SK-N-SH (cell line): ENCODE data around the gene OXCT1. TPM values are rescaled to one million over a fixed set of nuclear protein-coding genes. Genes with fewer than 3 reads are reported as not detected.

Source experiments
- CTCF ChIA-PET: fragments of 300-600, 350-600 bp; formaldehyde crosslinking; extraction: SDS; loops from one replicate; lab custom pipeline; 2021; lab: Yijun Ruan, JAX
- POLR2A ChIA-PET: fragments of 350-600 bp; sonication (Branson Sonifier 250); formaldehyde crosslinking; extraction: SDS; loops from one replicate; lab custom pipeline; 2020; ENCODE audit warnings: antibody characterized with exemption, inconsistent platforms; lab: Yijun Ruan, JAX
- DNase-seq: peaks from one replicate; pipeline ENCODE4 v3.0.0; 2012
- H2AFZ ChIP-seq: fragments of 200-600 bp; sonication (generic); 2 replicates; pipeline ENCODE4 v1.8.1; 2016; ENCODE audit warnings: antibody characterized with exemption, mild to moderate bottlenecking, low read depth
- H3F3A ChIP-seq: fragments of 200-600 bp; sonication (generic); replicated peaks from 2 replicates; pipeline ENCODE3; 2016; ENCODE audit warnings: antibody characterized with exemption, mild to moderate bottlenecking; ENCODE audit not compliant: insufficient read depth
- H3K27ac ChIP-seq, 2 experiments: fragments of 200-500 bp in 1 of 2; fragments of 200-600 bp in 1 of 2; sonication (Bioruptor generic) in 1 of 2; sonication (generic), shearing (Covaris generic) in 1 of 2; 2 replicates each; pipeline versions ENCODE4 v1.5.1 to v1.6.1; 2014 to 2016; ENCODE audit warnings: low read depth in 2 of 2, inconsistent platforms in 1 of 2, low read length in 1 of 2, mild to moderate bottlenecking in 1 of 2, mixed read lengths in 1 of 2
- H3K27me3 ChIP-seq: fragments of 200-600 bp; sonication (generic), shearing (Covaris generic); 2 replicates; pipeline ENCODE4 v1.6.1; 2016; ENCODE audit warnings: mixed run types; ENCODE audit not compliant: insufficient read depth
- H3K36me3 ChIP-seq, 2 experiments: fragments of 200-500 bp in 1 of 2; fragments of 200-600 bp in 1 of 2; sonication (Bioruptor generic) in 1 of 2; sonication (generic) in 1 of 2; replicated peaks in 1 of 2; 2 replicates each; pipeline versions ENCODE3 to v1.5.1; 2014 to 2016; ENCODE audit warnings: low read length in 1 of 2, mild to moderate bottlenecking in 1 of 2; ENCODE audit not compliant: insufficient read depth in 2 of 2, control insufficient read depth in 1 of 2
- H3K4me1 ChIP-seq, 2 experiments: fragments of 200-500 bp in 1 of 2; fragments of 200-600 bp in 1 of 2; sonication (Bioruptor generic) in 1 of 2; sonication (generic), shearing (Covaris generic) in 1 of 2; 2 replicates each; pipeline versions ENCODE4 v1.5.1 to v1.6.1; 2014 to 2016; ENCODE audit warnings: low read depth in 1 of 2, low read length in 1 of 2, mixed run types in 1 of 2; ENCODE audit not compliant: insufficient read depth in 2 of 2, control insufficient read depth in 1 of 2
- H3K4me2 ChIP-seq: fragments of 200-600 bp; sonication (generic), shearing (Covaris generic); 2 replicates; pipeline ENCODE4 v1.6.1; 2017; ENCODE audit warnings: mixed run types
- H3K4me3 ChIP-seq, 2 experiments: fragments of 200-500 bp in 1 of 2; fragments of 200-600 bp in 1 of 2; sonication (Bioruptor generic) in 1 of 2; sonication (generic), shearing (Covaris generic) in 1 of 2; 2 replicates each; pipeline versions ENCODE4 v1.5.1 to v1.8.1; 2014 to 2016; ENCODE audit warnings: low read depth in 2 of 2, inconsistent platforms in 1 of 2, low read length in 1 of 2, mild to moderate bottlenecking in 1 of 2, mixed read lengths in 1 of 2, moderate library complexity in 1 of 2
- H3K79me2 ChIP-seq: fragments of 200-600 bp; sonication (generic); 2 replicates; pipeline ENCODE4 v1.8.1; 2017; ENCODE audit warnings: mild to moderate bottlenecking; ENCODE audit not compliant: insufficient read depth
- H3K9ac ChIP-seq: fragments of 200-600 bp; sonication (generic); 2 replicates; pipeline ENCODE4 v1.6.1; 2017; ENCODE audit warnings: mixed run types
- H3K9me2 ChIP-seq: fragments of 200-600 bp; sonication (generic); 2 replicates; pipeline ENCODE4 v1.6.1; 2017; ENCODE audit warnings: mixed run types
- H3K9me3 ChIP-seq: fragments of 200-600 bp; sonication (generic); 2 replicates; pipeline ENCODE4 v1.6.1; 2017; ENCODE audit warnings: mixed run types, mild to moderate bottlenecking, moderate library complexity
- H4K20me1 ChIP-seq: fragments of 200-600 bp; sonication (generic); 2 replicates; pipeline ENCODE4 v1.6.1; 2017; ENCODE audit warnings: mild to moderate bottlenecking, mixed run types; ENCODE audit not compliant: insufficient read depth
- CHD2 ChIP-seq: fragments of 150-350 bp; IDR thresholded peaks from 2 replicates; pipeline ENCODE4 v1.6.1; 2018; ENCODE audit warnings: low read length; ENCODE audit not compliant: partially characterized antibody
- EP300 ChIP-seq, 2 experiments: IDR thresholded peaks; 2 replicates each; pipeline versions ENCODE4 v1.4.0 to v1.6.1; 2012; ENCODE audit warnings: borderline replicate concordance in 1 of 2, low read depth in 1 of 2, low read length in 1 of 2
- EZH2phosphoT487 ChIP-seq: fragments of 200-600 bp; sonication (generic); IDR thresholded peaks from 2 replicates; pipeline ENCODE4 v1.6.1; 2017; ENCODE audit warnings: low read depth, mixed run types, mild to moderate bottlenecking, antibody characterized with exemption, moderate library complexity, borderline replicate concordance
- FOSL2 ChIP-seq: IDR thresholded peaks from 2 replicates; pipeline ENCODE4 v1.4.0; 2012; ENCODE audit warnings: low read depth, mild to moderate bottlenecking, moderate library complexity, borderline replicate concordance
- FOXJ3 ChIP-seq: sonication (generic); formaldehyde crosslinking; IDR thresholded peaks from 2 replicates; pipeline ENCODE4 v1.5.1; 2020; ENCODE audit warnings: mild to moderate bottlenecking, missing genetic modification reagents
- GABPA ChIP-seq: IDR thresholded peaks from 2 replicates; pipeline ENCODE4 v1.4.0; 2012; ENCODE audit warnings: low read depth, mild to moderate bottlenecking
- GATA2 ChIP-seq: sonication (generic); formaldehyde crosslinking; IDR thresholded peaks from 2 replicates; pipeline ENCODE4 v1.5.0; 2020; ENCODE audit warnings: mild to moderate bottlenecking, missing genetic modification reagents
- JUND ChIP-seq: IDR thresholded peaks from 2 replicates; pipeline ENCODE4 v1.4.0; 2012
- MEF2A ChIP-seq: IDR thresholded peaks from 2 replicates; pipeline ENCODE4 v1.4.0; 2012; ENCODE audit warnings: low read depth, borderline replicate concordance
- MXI1 ChIP-seq: IDR thresholded peaks from 2 replicates; pipeline ENCODE4 v1.6.1; 2012; ENCODE audit warnings: mild to moderate bottlenecking, low read depth, low read length, improper control_type of control experiment
- NFIC ChIP-seq: IDR thresholded peaks from 2 replicates; pipeline ENCODE4 v1.4.0; 2012; ENCODE audit warnings: borderline replicate concordance
- NRF1 ChIP-seq: IDR thresholded peaks from 2 replicates; pipeline ENCODE4 v1.6.1; 2012; ENCODE audit warnings: low read depth, mild to moderate bottlenecking, low read length
- POLR2AphosphoS5 ChIP-seq: IDR thresholded peaks from 2 replicates; pipeline ENCODE4 v1.6.1; 2012; ENCODE audit warnings: low read depth, low read length
- RAD21 ChIP-seq: IDR thresholded peaks from 2 replicates; pipeline ENCODE4 v1.6.1; 2012; ENCODE audit warnings: mild to moderate bottlenecking, low read length
- RCOR1 ChIP-seq: fragments of 150-350 bp; IDR thresholded peaks from 2 replicates; pipeline ENCODE4 v1.6.1; 2017; ENCODE audit warnings: antibody characterized with exemption, low read length
- RXRA ChIP-seq: IDR thresholded peaks from 2 replicates; pipeline ENCODE4 v1.4.0; 2012; ENCODE audit warnings: low read depth, mild to moderate bottlenecking, borderline replicate concordance
- SIN3A ChIP-seq: IDR thresholded peaks from 2 replicates; pipeline ENCODE4 v1.6.1; 2012; ENCODE audit warnings: low read depth, mild to moderate bottlenecking, low read length, moderate library complexity, borderline replicate concordance
- TCF12 ChIP-seq: IDR thresholded peaks from 2 replicates; pipeline ENCODE4 v1.4.0; 2012
- WGBS: methylation state at CpG from one replicate; pipeline ENCODE4 v1.1.6; 2017; ENCODE audit warnings: low lambda C conversion rate; 5-methylcytosine and 5-hydroxymethylcytosine counted together
- polyA plus RNA-seq, 3 experiments: library from polyadenylated mRNA; depleted of rRNA; stranded (reverse); fragments of >200 nt; gene quantifications; 2 replicates each; pipeline ENCODE4 v1.2.3, GENCODE V29; 2012
- TF ChIP-seq, protein P1 (sequence below): IDR thresholded peaks from 2 replicates; pipeline ENCODE4 v1.6.1; 2012; ENCODE audit warnings: mild to moderate bottlenecking, low read depth, low read length, moderate library complexity
- TF ChIP-seq, protein P2 (sequence below): IDR thresholded peaks from 2 replicates; pipeline ENCODE4 v1.4.0; 2012; ENCODE audit warnings: low read depth
- TF ChIP-seq, protein P3 (sequence below): fragments of 150-350 bp; IDR thresholded peaks from 2 replicates; pipeline ENCODE4 v1.6.1; 2017; ENCODE audit warnings: antibody characterized with exemption, low read length, low read depth, borderline replicate concordance
- TF ChIP-seq, protein P4 (sequence below): IDR thresholded peaks from 2 replicates; pipeline ENCODE4; 2012

The OXCT1 gene
- polyA plus RNA-seq, 1 of the 3 experiments (the other 2 are of a cell fraction): 11.7 TPM

DNA sequence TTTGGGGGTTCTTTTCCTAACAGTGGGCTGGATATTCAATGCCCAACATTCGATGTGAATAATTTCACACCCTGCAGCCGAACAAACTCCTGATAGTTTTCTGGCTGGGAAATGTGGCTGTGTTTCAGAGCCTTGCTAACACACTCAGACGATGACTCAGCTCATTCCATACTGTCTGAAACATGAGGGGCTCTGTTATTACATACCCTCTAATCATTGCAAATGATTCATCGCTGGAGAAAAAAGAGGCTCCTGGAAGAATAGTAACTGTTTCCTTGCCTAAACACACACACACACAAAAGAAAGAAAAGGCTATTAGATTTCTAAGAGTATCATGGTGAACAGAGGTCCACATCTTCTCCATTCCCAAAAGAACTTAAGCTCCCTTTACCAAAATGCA, 75.8 kb downstream of the OXCT1 start (continued):
- TF ChIP-seq EZH2phosphoT487 (no peak), FOXJ3 (no peak; the same call in 1 of the 2 replicates), SIN3A (no peak), POLR2AphosphoS5 (peak; percentile 62; the same call in 1 of the 2 replicates), NFIC (peak; percentile 88)

GRCh38 chr5:41793141-41793770, 77.0 kb downstream of the OXCT1 start:
- TF ChIP-seq NRF1 (no peak), MEF2A (no peak), EP300 (IDR thresholded peaks at IDR 0.05; ENCODE audit: borderline replicate concordance in 1 of 2, low read depth in 1 of 2, low read length in 1 of 2) (peak; percentile 51 to 93; a peak in 3 of 4 replicates), FOXJ3 (peak; percentile 87), RAD21 (peak; percentile 35), JUND (peak; percentile 28; the same call in 1 of the 2 replicates), MXI1 (peak; percentile 47; the same call in 1 of the 2 replicates), TCF12 (peak; percentile 94), RXRA (no peak), EZH2phosphoT487 (no peak), CHD2 (peak; percentile 64), GABPA (no peak), RCOR1 (peak; percentile 80; the same call in 1 of the 2 replicates), GATA2 (CRISPR knock-in tag) (peak; percentile 75), FOSL2 (0 out of 2 replicates have a peak, but pooled peaks have one; percentile 7), POLR2AphosphoS5 (peak; percentile 46; the same call in 1 of the 2 replicates), NFIC (peak; percentile 91)
- TF ChIP-seq, protein P1, sequence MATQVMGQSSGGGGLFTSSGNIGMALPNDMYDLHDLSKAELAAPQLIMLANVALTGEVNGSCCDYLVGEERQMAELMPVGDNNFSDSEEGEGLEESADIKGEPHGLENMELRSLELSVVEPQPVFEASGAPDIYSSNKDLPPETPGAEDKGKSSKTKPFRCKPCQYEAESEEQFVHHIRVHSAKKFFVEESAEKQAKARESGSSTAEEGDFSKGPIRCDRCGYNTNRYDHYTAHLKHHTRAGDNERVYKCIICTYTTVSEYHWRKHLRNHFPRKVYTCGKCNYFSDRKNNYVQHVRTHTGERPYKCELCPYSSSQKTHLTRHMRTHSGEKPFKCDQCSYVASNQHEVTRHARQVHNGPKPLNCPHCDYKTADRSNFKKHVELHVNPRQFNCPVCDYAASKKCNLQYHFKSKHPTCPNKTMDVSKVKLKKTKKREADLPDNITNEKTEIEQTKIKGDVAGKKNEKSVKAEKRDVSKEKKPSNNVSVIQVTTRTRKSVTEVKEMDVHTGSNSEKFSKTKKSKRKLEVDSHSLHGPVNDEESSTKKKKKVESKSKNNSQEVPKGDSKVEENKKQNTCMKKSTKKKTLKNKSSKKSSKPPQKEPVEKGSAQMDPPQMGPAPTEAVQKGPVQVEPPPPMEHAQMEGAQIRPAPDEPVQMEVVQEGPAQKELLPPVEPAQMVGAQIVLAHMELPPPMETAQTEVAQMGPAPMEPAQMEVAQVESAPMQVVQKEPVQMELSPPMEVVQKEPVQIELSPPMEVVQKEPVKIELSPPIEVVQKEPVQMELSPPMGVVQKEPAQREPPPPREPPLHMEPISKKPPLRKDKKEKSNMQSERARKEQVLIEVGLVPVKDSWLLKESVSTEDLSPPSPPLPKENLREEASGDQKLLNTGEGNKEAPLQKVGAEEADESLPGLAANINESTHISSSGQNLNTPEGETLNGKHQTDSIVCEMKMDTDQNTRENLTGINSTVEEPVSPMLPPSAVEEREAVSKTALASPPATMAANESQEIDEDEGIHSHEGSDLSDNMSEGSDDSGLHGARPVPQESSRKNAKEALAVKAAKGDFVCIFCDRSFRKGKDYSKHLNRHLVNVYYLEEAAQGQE: no peak
- TF ChIP-seq, protein P2, sequence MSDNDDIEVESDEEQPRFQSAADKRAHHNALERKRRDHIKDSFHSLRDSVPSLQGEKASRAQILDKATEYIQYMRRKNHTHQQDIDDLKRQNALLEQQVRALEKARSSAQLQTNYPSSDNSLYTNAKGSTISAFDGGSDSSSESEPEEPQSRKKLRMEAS: no peak
- TF ChIP-seq, protein P3, sequence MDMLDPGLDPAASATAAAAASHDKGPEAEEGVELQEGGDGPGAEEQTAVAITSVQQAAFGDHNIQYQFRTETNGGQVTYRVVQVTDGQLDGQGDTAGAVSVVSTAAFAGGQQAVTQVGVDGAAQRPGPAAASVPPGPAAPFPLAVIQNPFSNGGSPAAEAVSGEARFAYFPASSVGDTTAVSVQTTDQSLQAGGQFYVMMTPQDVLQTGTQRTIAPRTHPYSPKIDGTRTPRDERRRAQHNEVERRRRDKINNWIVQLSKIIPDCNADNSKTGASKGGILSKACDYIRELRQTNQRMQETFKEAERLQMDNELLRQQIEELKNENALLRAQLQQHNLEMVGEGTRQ: no peak
- TF ChIP-seq, protein P4, sequence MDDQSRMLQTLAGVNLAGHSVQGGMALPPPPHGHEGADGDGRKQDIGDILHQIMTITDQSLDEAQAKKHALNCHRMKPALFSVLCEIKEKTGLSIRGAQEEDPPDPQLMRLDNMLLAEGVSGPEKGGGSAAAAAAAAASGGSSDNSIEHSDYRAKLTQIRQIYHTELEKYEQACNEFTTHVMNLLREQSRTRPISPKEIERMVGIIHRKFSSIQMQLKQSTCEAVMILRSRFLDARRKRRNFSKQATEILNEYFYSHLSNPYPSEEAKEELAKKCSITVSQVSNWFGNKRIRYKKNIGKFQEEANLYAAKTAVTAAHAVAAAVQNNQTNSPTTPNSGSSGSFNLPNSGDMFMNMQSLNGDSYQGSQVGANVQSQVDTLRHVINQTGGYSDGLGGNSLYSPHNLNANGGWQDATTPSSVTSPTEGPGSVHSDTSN: peak; percentile 32; the same call in 1 of the 2 replicates
- POLR2A ChIA-PET: interaction anchor here (0.6 to 1.2 kb wide), 5 partner anchors 32 to 888 kb away, joined by 3 to 6 read pairs (median 3); partner anchors contain the start of gene RIMOC1
- peak; percentile 60 for DNase-seq
- H4K20me1 ChIP-seq: no peaks in the 10 kb centered on the region
- CTCF ChIA-PET: interaction anchor here (0.7 to 2.1 kb wide), 8 partner anchors 32 to 382 kb away, joined by 3 to 9 read pairs (median 4); no protein-coding TSS in a partner anchor
- H3K9me3 ChIP-seq: no peaks in the 10 kb centered on the region
- H3K4me2 ChIP-seq: peak overlapping the region; percentile 40; the same call in 1 of the 2 replicates
- peak overlapping the region; percentile 92 to 93 for H3K27ac ChIP-seq
- H3K27me3 ChIP-seq: no peaks in the 10 kb centered on the region
- no peak overlapping the region for H2AFZ ChIP-seq
- H3K9me2 ChIP-seq: no peaks in the 10 kb centered on the region
- peaks cover 39% of the 10 kb centered on the region for H3F3A ChIP-seq
- H3K79me2 ChIP-seq: no peaks in the 10 kb centered on the region
- peaks cover 51 to 65% of the 10 kb centered on the region in 2 experiments for H3K4me1 ChIP-seq
- 8% methylated on average over 3 of the region's 3 CpGs for WGBS
- peak overlapping the region; percentile 29; the same call in 1 of the 2 replicates for H3K9ac ChIP-seq
- no peak overlapping the region for H3K4me3 ChIP-seq
- H3K36me3 ChIP-seq: peaks cover 0 to 5% of the 10 kb centered on the region in 2 experiments
